Measurements from ENCODE around the gene RAB3D.
A peak's percentile ranks its signal among the peaks of the same experiment; 100 is the strongest.
"Not testable (repeated sequence)": the region's sequence is repeated elsewhere in the genome, so short reads cannot be mapped to it uniquely, and the experiment has no call there.

The RAB3D gene

GRCh38 chr19:11321191-11322126, 18.0 kb downstream of the RAB3D start:
- POLR2A ChIA-PET, result interaction anchor here (0.6 to 3.0 kb wide), 9 partner anchors 16 to 27 kb away, joined by 3 to 15 read pairs (median 5); partner anchors contain the start of genes CCDC159, RAB3D, TMEM205 and TSPAN16

GRCh38 chr19:11320278-11320995, 19.0 kb downstream of the RAB3D start:
- ChIA-PET CTCF (interaction anchor here (0.6 to 2.8 kb wide), 5 partner anchors 9 to 198 kb away, joined by 3 to 12 read pairs (median 3); no protein-coding TSS in a partner anchor), POLR2A (interaction anchor here (0.6 to 1.7 kb wide), 4 partner anchors 9 to 26 kb away, joined by 3 to 5 read pairs (median 3); partner anchors contain the start of genes CCDC159 and TMEM205)
- not testable (repeated sequence) for H3K36me3 ChIP-seq (ENCODE audit: control insufficient read depth in 4 of 4, insufficient read depth in 4 of 4, low read length in 3 of 4); H3K27me3 ChIP-seq (replicated peaks in 2 of 5; ENCODE audit: control insufficient read depth in 4 of 5, insufficient read depth in 5 of 5, low read length in 4 of 5); H3K9me3 ChIP-seq (ENCODE audit: control extremely low read depth in 1 of 5, control insufficient read depth in 4 of 5, insufficient read depth in 2 of 5, low read depth in 1 of 5, low read length in 4 of 5)
- Histone ChIP-seq H3K4me1 (ENCODE audit: control extremely low read depth in 1 of 4, control insufficient read depth in 4 of 4, insufficient read depth in 4 of 4, low read length in 3 of 4) (peaks cover 27 to 78% (median 74%) of the 10 kb centered on the region in 4 experiments), H3K27ac (ENCODE audit: insufficient read depth in 1 of 2, low read depth in 1 of 2, low read length in 2 of 2, poor library complexity in 1 of 2, severe bottlenecking in 2 of 2) (peak overlapping the region; percentile 33 to 94), H3K4me3 (ENCODE audit: control insufficient read depth in 1 of 7, extremely low read depth in 1 of 7, insufficient read depth in 4 of 7, low read depth in 2 of 7, low read length in 6 of 7) (peak overlapping the region in 1 of 7 experiments; percentile 6)
- 16% methylated on average over 7 of the region's 9 CpGs for WGBS (ENCODE audit: insufficient coverage)
- peak in 2 of 3 donors; percentile 74 to 84 for DNase-seq

More at GRCh38 chr19:11321191-11322126, 18.0 kb downstream of the RAB3D start:
- H3K9me3 ChIP-seq (ENCODE audit: control extremely low read depth in 1 of 5, control insufficient read depth in 4 of 5, insufficient read depth in 2 of 5, low read depth in 1 of 5, low read length in 4 of 5), result no peaks in the 10 kb centered on the region
- CTCF ChIA-PET, result interaction anchor here (1.1 to 2.8 kb wide), 9 partner anchors 10 to 53 kb away, joined by 3 to 12 read pairs (median 7); partner anchors contain the start of genes CCDC159, SWSAP1 and TMEM205
- H3K27me3 ChIP-seq (replicated peaks in 2 of 5; ENCODE audit: control insufficient read depth in 4 of 5, insufficient read depth in 5 of 5, low read length in 4 of 5), result no peaks in the 10 kb centered on the region
- WGBS (ENCODE audit: insufficient coverage), result 53% methylated on average over 10 of the region's 14 CpGs
- H3K4me1 ChIP-seq (ENCODE audit: control extremely low read depth in 1 of 4, control insufficient read depth in 4 of 4, insufficient read depth in 4 of 4, low read length in 3 of 4), result peaks cover 28 to 86% (median 82%) of the 10 kb centered on the region in 4 experiments
- DNase-seq, result peak in 2 of 3 donors; percentile 75 to 79
- peaks cover 3 to 12% (median 3%) of the 10 kb centered on the region in 4 experiments for H3K36me3 ChIP-seq (ENCODE audit: control insufficient read depth in 4 of 4, insufficient read depth in 4 of 4, low read length in 3 of 4)
- peak overlapping the region; percentile 87 to 94 for H3K27ac ChIP-seq (ENCODE audit: insufficient read depth in 1 of 2, low read depth in 1 of 2, low read length in 2 of 2, poor library complexity in 1 of 2, severe bottlenecking in 2 of 2)
- peak overlapping the region in 3 of 7 experiments; percentile 16 to 42 (median 16) for H3K4me3 ChIP-seq (ENCODE audit: control insufficient read depth in 1 of 7, extremely low read depth in 1 of 7, insufficient read depth in 4 of 7, low read depth in 2 of 7, low read length in 6 of 7)

- CTCF ChIA-PET, result interaction anchor here (0.8 to 2.3 kb wide), 6 partner anchors 9 to 75 kb away, joined by 3 to 6 read pairs (median 4); no protein-coding TSS in a partner anchor
- 76% methylated on average over 3 of the region's 9 CpGs for WGBS (ENCODE audit: insufficient coverage)
- Histone ChIP-seq H3K36me3 (ENCODE audit: control insufficient read depth in 4 of 4, insufficient read depth in 4 of 4, low read length in 3 of 4) (no peaks in the 10 kb centered on the region), H3K9me3 (ENCODE audit: control extremely low read depth in 1 of 5, control insufficient read depth in 4 of 5, insufficient read depth in 2 of 5, low read depth in 1 of 5, low read length in 4 of 5) (no peaks in the 10 kb centered on the region), H3K4me3 (ENCODE audit: control insufficient read depth in 1 of 7, extremely low read depth in 1 of 7, insufficient read depth in 4 of 7, low read depth in 2 of 7, low read length in 6 of 7) (no peak overlapping the region), H3K4me1 (ENCODE audit: control extremely low read depth in 1 of 4, control insufficient read depth in 4 of 4, insufficient read depth in 4 of 4, low read length in 3 of 4) (no peaks in the 10 kb centered on the region), H3K27ac (ENCODE audit: insufficient read depth in 1 of 2, low read depth in 1 of 2, low read length in 2 of 2, poor library complexity in 1 of 2, severe bottlenecking in 2 of 2) (no peak overlapping the region), H3K27me3 (replicated peaks in 2 of 5; ENCODE audit: control insufficient read depth in 4 of 5, insufficient read depth in 5 of 5, low read length in 4 of 5) (no peaks in the 10 kb centered on the region)
- POLR2A ChIA-PET, result no interaction called here
- DNase-seq, result peak in 2 of 3 donors; percentile 63 to 66
Measured at GRCh38 chr19:11306337-11306736, 33.1 kb downstream of the RAB3D start.

DNA sequence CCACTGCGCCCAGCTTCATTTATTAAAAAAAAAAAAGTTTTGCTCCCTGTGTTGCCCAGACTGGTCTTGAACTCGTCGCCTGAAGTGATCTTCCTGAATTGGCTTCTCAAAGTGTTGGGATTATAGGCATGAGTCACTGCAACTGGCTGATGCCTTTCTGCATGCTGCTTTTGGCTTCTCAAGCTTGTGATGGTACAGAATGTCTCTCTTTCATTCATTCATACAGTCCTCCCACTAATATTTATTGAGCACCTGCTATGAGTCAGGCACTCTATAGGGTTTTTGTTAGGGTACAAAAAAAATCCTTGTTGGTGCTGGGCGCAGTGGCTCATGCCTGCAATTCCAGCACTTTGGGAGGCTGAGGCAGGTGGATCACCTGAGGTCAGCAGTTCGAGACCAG, 34.5 kb downstream of the RAB3D start:
- WGBS (ENCODE audit: insufficient coverage), result 100% methylated on average over 2 of the region's 5 CpGs
- ChIA-PET POLR2A (interaction anchor here (0.6 kb wide), 1 partner anchor 46 kb away, joined by 3 read pairs; no protein-coding TSS in a partner anchor), CTCF (interaction anchor here (1.2 to 2.5 kb wide), 5 partner anchors 11 to 78 kb away, joined by 3 to 9 read pairs (median 4); no protein-coding TSS in a partner anchor)
- no peak for DNase-seq
- Histone ChIP-seq H3K4me3 (ENCODE audit: control insufficient read depth in 1 of 7, extremely low read depth in 1 of 7, insufficient read depth in 4 of 7, low read depth in 2 of 7, low read length in 6 of 7) (no peak overlapping the region), H3K4me1 (ENCODE audit: control extremely low read depth in 1 of 4, control insufficient read depth in 4 of 4, insufficient read depth in 4 of 4, low read length in 3 of 4) (peaks cover 3 to 12% (median 12%) of the 10 kb centered on the region in 4 experiments), H3K36me3 (ENCODE audit: control insufficient read depth in 4 of 4, insufficient read depth in 4 of 4, low read length in 3 of 4) (no peaks in the 10 kb centered on the region), H3K9me3 (ENCODE audit: control extremely low read depth in 1 of 5, control insufficient read depth in 4 of 5, insufficient read depth in 2 of 5, low read depth in 1 of 5, low read length in 4 of 5) (peaks cover 0 to 2% (median 0%) of the 10 kb centered on the region in 5 experiments), H3K27ac (ENCODE audit: insufficient read depth in 1 of 2, low read depth in 1 of 2, low read length in 2 of 2, poor library complexity in 1 of 2, severe bottlenecking in 2 of 2) (no peak overlapping the region), H3K27me3 (replicated peaks in 2 of 5; ENCODE audit: control insufficient read depth in 4 of 5, insufficient read depth in 5 of 5, low read length in 4 of 5) (no peaks in the 10 kb centered on the region)

DNA sequence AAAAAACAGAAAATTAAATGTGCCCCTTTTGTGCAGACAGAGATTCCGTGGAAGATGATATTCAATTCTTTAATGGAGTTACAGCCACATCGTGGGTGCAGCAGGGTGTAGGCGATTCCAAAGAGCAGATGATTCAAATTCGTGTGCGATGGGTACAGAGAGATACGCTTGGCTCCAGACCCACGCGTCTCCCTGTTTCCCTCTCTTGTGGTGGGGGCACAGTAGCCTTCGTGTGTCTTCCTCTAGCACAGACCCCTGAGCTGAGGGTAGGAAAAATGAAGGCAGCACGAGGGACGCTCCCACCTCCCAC, 38.7 kb downstream of the RAB3D start:
- CTCF ChIA-PET, result no interaction called here
- POLR2A ChIA-PET, result no interaction called here
- H3K4me3 ChIP-seq (ENCODE audit: control insufficient read depth in 1 of 7, extremely low read depth in 1 of 7, insufficient read depth in 4 of 7, low read depth in 2 of 7, low read length in 6 of 7), result no peak overlapping the region
- peaks cover 0 to 2% (median 0%) of the 10 kb centered on the region in 5 experiments for H3K9me3 ChIP-seq (ENCODE audit: control extremely low read depth in 1 of 5, control insufficient read depth in 4 of 5, insufficient read depth in 2 of 5, low read depth in 1 of 5, low read length in 4 of 5)
- no peak for DNase-seq
- 91% methylated on average over 10 of the region's 11 CpGs for WGBS (ENCODE audit: insufficient coverage)
- peaks cover 3 to 20% (median 19%) of the 10 kb centered on the region in 4 experiments for H3K4me1 ChIP-seq (ENCODE audit: control extremely low read depth in 1 of 4, control insufficient read depth in 4 of 4, insufficient read depth in 4 of 4, low read length in 3 of 4)
- H3K36me3 ChIP-seq (ENCODE audit: control insufficient read depth in 4 of 4, insufficient read depth in 4 of 4, low read length in 3 of 4), result no peaks in the 10 kb centered on the region
- H3K27me3 ChIP-seq (replicated peaks in 2 of 5; ENCODE audit: control insufficient read depth in 4 of 5, insufficient read depth in 5 of 5, low read length in 4 of 5), result no peaks in the 10 kb centered on the region
- H3K27ac ChIP-seq (ENCODE audit: insufficient read depth in 1 of 2, low read depth in 1 of 2, low read length in 2 of 2, poor library complexity in 1 of 2, severe bottlenecking in 2 of 2), result no peak overlapping the region

- POLR2A ChIA-PET, result no interaction called here
- Histone ChIP-seq H3K27ac (ENCODE audit: insufficient read depth in 1 of 2, low read depth in 1 of 2, low read length in 2 of 2, poor library complexity in 1 of 2, severe bottlenecking in 2 of 2) (no peak overlapping the region), H3K4me1 (ENCODE audit: control extremely low read depth in 1 of 4, control insufficient read depth in 4 of 4, insufficient read depth in 4 of 4, low read length in 3 of 4) (peaks cover 4 to 25% (median 23%) of the 10 kb centered on the region in 4 experiments), H3K4me3 (ENCODE audit: control insufficient read depth in 1 of 7, extremely low read depth in 1 of 7, insufficient read depth in 4 of 7, low read depth in 2 of 7, low read length in 6 of 7) (no peak overlapping the region), H3K9me3 (ENCODE audit: control extremely low read depth in 1 of 5, control insufficient read depth in 4 of 5, insufficient read depth in 2 of 5, low read depth in 1 of 5, low read length in 4 of 5) (peaks cover 0 to 2% (median 0%) of the 10 kb centered on the region in 5 experiments), H3K36me3 (ENCODE audit: control insufficient read depth in 4 of 4, insufficient read depth in 4 of 4, low read length in 3 of 4) (no peaks in the 10 kb centered on the region), H3K27me3 (replicated peaks in 2 of 5; ENCODE audit: control insufficient read depth in 4 of 5, insufficient read depth in 5 of 5, low read length in 4 of 5) (no peaks in the 10 kb centered on the region)
- WGBS (ENCODE audit: insufficient coverage), result 60% methylated on average over 4 of the region's 8 CpGs
- CTCF ChIA-PET, result no interaction called here
- DNase-seq, result no peak
Measured at GRCh38 chr19:11299946-11300810, 39.3 kb downstream of the RAB3D start.
